ENCODE measurements around the gene RAP1GDS1. TPM values are rescaled to one million over a fixed set of nuclear protein-coding genes. Genes with fewer than 3 reads are reported as not detected.

RAP1GDS1 gene
- total and polyA plus RNA-seq, 4 donors, result 11.2 to 19.4 (median 16.0) TPM

GRCh38 chr4:98491899-98492559 lies 230.8 kb downstream of the RAP1GDS1 start:
- Histone ChIP-seq H3K4me3 (ENCODE audit: low read depth in 1 of 3, low read length in 3 of 3) (no peak overlapping the region), H3K36me3 (ENCODE audit: control insufficient read depth in 4 of 4, insufficient read depth in 3 of 4, low read depth in 1 of 4, low read length in 3 of 4) (no peaks in the 10 kb centered on the region), H3K27ac (ENCODE audit: low read depth in 1 of 2, low read length in 2 of 2) (no peak overlapping the region), H3K9ac (ENCODE audit: low read depth in 1 of 2, low read length in 2 of 2) (no peak overlapping the region), H3K9me3 (ENCODE audit: control insufficient read depth in 4 of 4, low read length in 3 of 4) (no peaks in the 10 kb centered on the region), H3K27me3 (ENCODE audit: control insufficient read depth in 4 of 4, insufficient read depth in 4 of 4, low read length in 3 of 4) (no peaks in the 10 kb centered on the region), H3K4me1 (ENCODE audit: control insufficient read depth in 4 of 4, insufficient read depth in 4 of 4, low read length in 3 of 4) (no peaks in the 10 kb centered on the region)
- TF ChIP-seq CTCF (IDR thresholded peaks at IDR 0.05; ENCODE audit: low read depth, low read length, missing input control), result no peak
- TF ChIP-seq, protein P1, sequence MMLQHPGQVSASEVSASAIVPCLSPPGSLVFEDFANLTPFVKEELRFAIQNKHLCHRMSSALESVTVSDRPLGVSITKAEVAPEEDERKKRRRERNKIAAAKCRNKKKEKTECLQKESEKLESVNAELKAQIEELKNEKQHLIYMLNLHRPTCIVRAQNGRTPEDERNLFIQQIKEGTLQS (IDR thresholded peaks at IDR 0.05), result no peak
- no peak for TF ChIP-seq EGR1 (IDR thresholded peaks at IDR 0.05; ENCODE audit: low read depth in 2 of 2)
- TF ChIP-seq HNF4G (IDR thresholded peaks at IDR 0.05), result no peak
- no peak for TF ChIP-seq SP1 (IDR thresholded peaks at IDR 0.05)
- no peak for TF ChIP-seq GABPA (IDR thresholded peaks at IDR 0.05 in 1 of 2, conservative IDR thresholded peaks at IDR 0.05 in 1 of 2)
- no peak for TF ChIP-seq YY1 (IDR thresholded peaks at IDR 0.05)
- TF ChIP-seq, protein P2, sequence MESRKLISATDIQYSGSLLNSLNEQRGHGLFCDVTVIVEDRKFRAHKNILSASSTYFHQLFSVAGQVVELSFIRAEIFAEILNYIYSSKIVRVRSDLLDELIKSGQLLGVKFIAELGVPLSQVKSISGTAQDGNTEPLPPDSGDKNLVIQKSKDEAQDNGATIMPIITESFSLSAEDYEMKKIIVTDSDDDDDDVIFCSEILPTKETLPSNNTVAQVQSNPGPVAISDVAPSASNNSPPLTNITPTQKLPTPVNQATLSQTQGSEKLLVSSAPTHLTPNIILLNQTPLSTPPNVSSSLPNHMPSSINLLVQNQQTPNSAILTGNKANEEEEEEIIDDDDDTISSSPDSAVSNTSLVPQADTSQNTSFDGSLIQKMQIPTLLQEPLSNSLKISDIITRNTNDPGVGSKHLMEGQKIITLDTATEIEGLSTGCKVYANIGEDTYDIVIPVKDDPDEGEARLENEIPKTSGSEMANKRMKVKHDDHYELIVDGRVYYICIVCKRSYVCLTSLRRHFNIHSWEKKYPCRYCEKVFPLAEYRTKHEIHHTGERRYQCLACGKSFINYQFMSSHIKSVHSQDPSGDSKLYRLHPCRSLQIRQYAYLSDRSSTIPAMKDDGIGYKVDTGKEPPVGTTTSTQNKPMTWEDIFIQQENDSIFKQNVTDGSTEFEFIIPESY (IDR thresholded peaks at IDR 0.05), result no peak
- no peak for TF ChIP-seq FOXA1 (IDR thresholded peaks at IDR 0.05)
- TF ChIP-seq RAD21 (IDR thresholded peaks at IDR 0.05), result no peak
- TF ChIP-seq NR2F2 (IDR thresholded peaks at IDR 0.05), result no peak
- no peak for DNase-seq (ENCODE audit: low spot score)
- 97% methylated on average over 7 of the region's 7 CpGs for WGBS

- Histone ChIP-seq H3K27me3 (ENCODE audit: control insufficient read depth in 4 of 4, insufficient read depth in 4 of 4, low read length in 3 of 4) (no peaks in the 10 kb centered on the region), H3K9me3 (ENCODE audit: control insufficient read depth in 4 of 4, low read length in 3 of 4) (no peaks in the 10 kb centered on the region), H3K9ac (ENCODE audit: low read depth in 1 of 2, low read length in 2 of 2) (no peak overlapping the region), H3K4me1 (ENCODE audit: control insufficient read depth in 4 of 4, insufficient read depth in 4 of 4, low read length in 3 of 4) (no peaks in the 10 kb centered on the region), H3K4me3 (ENCODE audit: low read depth in 1 of 3, low read length in 3 of 3) (no peak overlapping the region), H3K36me3 (ENCODE audit: control insufficient read depth in 4 of 4, insufficient read depth in 3 of 4, low read depth in 1 of 4, low read length in 3 of 4) (no peaks in the 10 kb centered on the region), H3K27ac (ENCODE audit: low read depth in 1 of 2, low read length in 2 of 2) (no peak overlapping the region)
- no peak for TF ChIP-seq HNF4A (conservative IDR thresholded peaks at IDR 0.05)
- no peak for TF ChIP-seq FOXA2 (IDR thresholded peaks at IDR 0.05)
- no peak for TF ChIP-seq TAF1 (conservative IDR thresholded peaks at IDR 0.05)
- no peak for TF ChIP-seq CTCF (IDR thresholded peaks at IDR 0.05; ENCODE audit: low read depth, low read length, missing input control)
- no peak for TF ChIP-seq GABPA (IDR thresholded peaks at IDR 0.05 in 1 of 2, conservative IDR thresholded peaks at IDR 0.05 in 1 of 2)
- TF ChIP-seq REST (IDR thresholded peaks at IDR 0.05), result no peak
- TF ChIP-seq, protein P1 (IDR thresholded peaks at IDR 0.05), result no peak
- TF ChIP-seq, protein P3, sequence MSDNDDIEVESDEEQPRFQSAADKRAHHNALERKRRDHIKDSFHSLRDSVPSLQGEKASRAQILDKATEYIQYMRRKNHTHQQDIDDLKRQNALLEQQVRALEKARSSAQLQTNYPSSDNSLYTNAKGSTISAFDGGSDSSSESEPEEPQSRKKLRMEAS (IDR thresholded peaks at IDR 0.05), result no peak
- no peak for TF ChIP-seq EGR1 (IDR thresholded peaks at IDR 0.05; ENCODE audit: low read depth in 2 of 2)
- no peak for TF ChIP-seq YY1 (IDR thresholded peaks at IDR 0.05)
- no peak for TF ChIP-seq RAD21 (IDR thresholded peaks at IDR 0.05)
- no peak for TF ChIP-seq FOXA1 (IDR thresholded peaks at IDR 0.05)
- TF ChIP-seq HNF4G (IDR thresholded peaks at IDR 0.05), result no peak
- 72% methylated on average over 4 of the region's 4 CpGs for WGBS
- DNase-seq (ENCODE audit: low spot score), result no peak
Measured at GRCh38 chr4:98493296-98493695, 232.1 kb downstream of the RAP1GDS1 start.
